OCI-M2 (cell line): ENCODE data around the gene FASTKD3.

ENCODE experiments used
- DNase-seq: peaks from one replicate; lab custom pipeline; 2025; ENCODE audit not compliant: unreplicated experiment; lab: John Stamatoyannopoulos, UW

Gene FASTKD3

GRCh38 chr5:7881816-7882215 lies 13.0 kb upstream of the FASTKD3 start:
- DNase-seq, result no peak

GRCh38 chr5:7881091-7881490 lies 12.3 kb upstream of the FASTKD3 start:
- DNase-seq, result no peak

- no peak for DNase-seq
Measured at GRCh38 chr5:7878381-7878873, 9.6 kb upstream of the FASTKD3 start.

- DNase-seq, result no peak
Measured at GRCh38 chr5:7877851-7878250, 9.0 kb upstream of the FASTKD3 start.

GRCh38 chr5:7876867-7877266 lies 8.0 kb upstream of the FASTKD3 start:
- no peak for DNase-seq

GRCh38 chr5:7875151-7875550 lies 6.3 kb upstream of the FASTKD3 start:
- no peak for DNase-seq

- no peak for DNase-seq
Measured at GRCh38 chr5:7874639-7875038, 5.8 kb upstream of the FASTKD3 start.

- DNase-seq, result no peak
Measured at GRCh38 chr5:7873216-7873615, 4.4 kb upstream of the FASTKD3 start.

- no peak for DNase-seq
Measured at GRCh38 chr5:7872517-7873130, 3.8 kb upstream of the FASTKD3 start.

GRCh38 chr5:7871653-7872052 lies 2.8 kb upstream of the FASTKD3 start:
- DNase-seq, result no peak

GRCh38 chr5:7869474-7870136 lies 774 bp upstream of the FASTKD3 start:
- DNase-seq, result no peak

- DNase-seq, result no peak
Measured at GRCh38 chr5:7868427-7868772, 431 bp downstream of the FASTKD3 start.

GRCh38 chr5:7867260-7867659 lies 1.6 kb downstream of the FASTKD3 start:
- no peak for DNase-seq

- no peak for DNase-seq
Measured at GRCh38 chr5:7866196-7866595, 2.6 kb downstream of the FASTKD3 start.

GRCh38 chr5:7857926-7858632 lies 10.8 kb downstream of the FASTKD3 start:
- DNase-seq, result no peak

- DNase-seq, result no peak
Measured at GRCh38 chr5:7857361-7857760, 11.5 kb downstream of the FASTKD3 start.

GRCh38 chr5:7856855-7857254 lies 12.0 kb downstream of the FASTKD3 start:
- DNase-seq, result no peak

- DNase-seq, result no peak
Measured at GRCh38 chr5:7855611-7856010, 13.2 kb downstream of the FASTKD3 start.

GRCh38 chr5:7852988-7853387 lies 15.8 kb downstream of the FASTKD3 start:
- no peak for DNase-seq

- no peak for DNase-seq
Measured at GRCh38 chr5:7852542-7852941, 16.3 kb downstream of the FASTKD3 start.

- DNase-seq, result no peak
Measured at GRCh38 chr5:7851617-7852289, 17.1 kb downstream of the FASTKD3 start.

GRCh38 chr5:7851240-7851592 lies 17.6 kb downstream of the FASTKD3 start:
- no peak for DNase-seq
